ENCODE measurements around the gene METRN.

The METRN gene

DNA sequence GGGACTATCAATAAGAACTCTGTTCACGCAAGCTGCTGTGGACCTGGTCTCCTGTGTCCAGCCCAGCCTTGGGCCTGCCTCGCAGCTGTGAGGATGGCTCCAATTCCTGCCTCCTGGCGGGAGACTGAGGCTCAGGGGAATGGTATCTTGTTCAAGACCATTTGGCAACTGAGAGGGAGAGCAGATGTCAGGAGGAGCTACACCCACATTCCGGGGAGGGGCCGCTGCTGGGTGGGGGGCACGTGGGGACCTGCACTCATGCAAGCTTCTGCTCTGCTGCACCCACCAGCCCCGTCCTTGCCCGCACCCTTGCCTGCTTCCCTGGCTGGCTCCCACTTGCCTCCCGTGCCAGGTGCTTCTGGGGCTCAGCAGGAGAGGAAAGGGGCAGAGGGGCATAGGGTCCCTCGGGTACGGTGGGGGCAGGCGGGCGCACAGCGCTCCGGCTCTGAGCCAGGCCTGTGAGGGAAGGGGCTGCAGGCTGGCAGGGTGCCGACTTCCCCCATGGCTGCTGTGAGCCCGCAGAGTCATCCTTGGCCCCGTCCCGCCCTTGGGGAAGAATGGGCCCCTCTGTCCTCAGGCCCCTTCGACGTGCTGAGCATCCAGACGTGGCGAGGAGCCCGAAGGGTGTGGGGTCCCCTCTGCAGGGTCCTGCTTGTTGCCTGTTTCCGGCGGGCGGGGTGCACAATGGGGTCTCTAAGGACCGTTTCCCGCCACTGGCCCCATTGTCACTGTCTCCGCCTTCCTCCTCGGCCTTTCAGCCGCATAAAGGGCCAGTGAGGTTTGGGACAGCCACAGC lies 2.7 kb downstream of the METRN start:
- TF ChIP-seq SIN3A (IDR thresholded peaks at IDR 0.05; ENCODE audit: borderline replicate concordance, insufficient read depth, low read length) (no peak), POLR2AphosphoS5 (IDR thresholded peaks at IDR 0.05; ENCODE audit: low read depth, low read length) (no peak; the same call in 1 of the 2 replicates), FOXP2 (optimal IDR thresholded peaks at IDR 0.05; ENCODE audit: borderline replicate concordance, extremely low read depth, extremely low read length, insufficient read depth) (no peak), TAF1 (IDR thresholded peaks at IDR 0.05; ENCODE audit: borderline replicate concordance, insufficient read depth, low read length) (no peak)
- TF ChIP-seq, protein P1, sequence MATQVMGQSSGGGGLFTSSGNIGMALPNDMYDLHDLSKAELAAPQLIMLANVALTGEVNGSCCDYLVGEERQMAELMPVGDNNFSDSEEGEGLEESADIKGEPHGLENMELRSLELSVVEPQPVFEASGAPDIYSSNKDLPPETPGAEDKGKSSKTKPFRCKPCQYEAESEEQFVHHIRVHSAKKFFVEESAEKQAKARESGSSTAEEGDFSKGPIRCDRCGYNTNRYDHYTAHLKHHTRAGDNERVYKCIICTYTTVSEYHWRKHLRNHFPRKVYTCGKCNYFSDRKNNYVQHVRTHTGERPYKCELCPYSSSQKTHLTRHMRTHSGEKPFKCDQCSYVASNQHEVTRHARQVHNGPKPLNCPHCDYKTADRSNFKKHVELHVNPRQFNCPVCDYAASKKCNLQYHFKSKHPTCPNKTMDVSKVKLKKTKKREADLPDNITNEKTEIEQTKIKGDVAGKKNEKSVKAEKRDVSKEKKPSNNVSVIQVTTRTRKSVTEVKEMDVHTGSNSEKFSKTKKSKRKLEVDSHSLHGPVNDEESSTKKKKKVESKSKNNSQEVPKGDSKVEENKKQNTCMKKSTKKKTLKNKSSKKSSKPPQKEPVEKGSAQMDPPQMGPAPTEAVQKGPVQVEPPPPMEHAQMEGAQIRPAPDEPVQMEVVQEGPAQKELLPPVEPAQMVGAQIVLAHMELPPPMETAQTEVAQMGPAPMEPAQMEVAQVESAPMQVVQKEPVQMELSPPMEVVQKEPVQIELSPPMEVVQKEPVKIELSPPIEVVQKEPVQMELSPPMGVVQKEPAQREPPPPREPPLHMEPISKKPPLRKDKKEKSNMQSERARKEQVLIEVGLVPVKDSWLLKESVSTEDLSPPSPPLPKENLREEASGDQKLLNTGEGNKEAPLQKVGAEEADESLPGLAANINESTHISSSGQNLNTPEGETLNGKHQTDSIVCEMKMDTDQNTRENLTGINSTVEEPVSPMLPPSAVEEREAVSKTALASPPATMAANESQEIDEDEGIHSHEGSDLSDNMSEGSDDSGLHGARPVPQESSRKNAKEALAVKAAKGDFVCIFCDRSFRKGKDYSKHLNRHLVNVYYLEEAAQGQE (IDR thresholded peaks at IDR 0.05; ENCODE audit: insufficient read depth in 1 of 2, low read depth in 2 of 2, low read length in 2 of 2), result no peak

DNA sequence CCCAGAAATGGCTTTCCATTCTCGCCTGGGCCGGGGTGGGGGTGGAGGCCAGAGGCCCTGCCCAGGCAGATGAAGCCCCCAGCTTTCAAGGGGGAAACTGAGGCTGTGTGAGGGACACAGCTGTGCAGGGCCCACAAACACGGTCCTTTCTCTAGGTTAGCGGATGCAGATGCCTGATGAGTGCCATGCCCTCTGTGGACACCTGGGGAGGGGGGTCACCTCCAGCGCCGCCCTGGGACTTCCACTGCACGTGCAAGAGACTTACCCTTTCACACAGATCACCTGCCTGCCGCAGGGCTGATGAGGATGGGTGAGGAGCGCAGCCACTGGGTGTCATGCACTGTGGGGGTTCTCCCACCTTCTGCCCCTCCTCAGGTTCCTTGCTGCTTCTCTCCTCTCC lies 3.5 kb downstream of the METRN start:
- TF ChIP-seq SIN3A (IDR thresholded peaks at IDR 0.05; ENCODE audit: borderline replicate concordance, insufficient read depth, low read length), result no peak
- no peak for TF ChIP-seq POLR2AphosphoS5 (IDR thresholded peaks at IDR 0.05; ENCODE audit: low read depth, low read length)
- TF ChIP-seq, protein P1 (IDR thresholded peaks at IDR 0.05; ENCODE audit: insufficient read depth in 1 of 2, low read depth in 2 of 2, low read length in 2 of 2), result no peak
- no peak for TF ChIP-seq FOXP2 (optimal IDR thresholded peaks at IDR 0.05; ENCODE audit: borderline replicate concordance, extremely low read depth, extremely low read length, insufficient read depth)
- no peak for TF ChIP-seq TAF1 (IDR thresholded peaks at IDR 0.05; ENCODE audit: borderline replicate concordance, insufficient read depth, low read length)

DNA sequence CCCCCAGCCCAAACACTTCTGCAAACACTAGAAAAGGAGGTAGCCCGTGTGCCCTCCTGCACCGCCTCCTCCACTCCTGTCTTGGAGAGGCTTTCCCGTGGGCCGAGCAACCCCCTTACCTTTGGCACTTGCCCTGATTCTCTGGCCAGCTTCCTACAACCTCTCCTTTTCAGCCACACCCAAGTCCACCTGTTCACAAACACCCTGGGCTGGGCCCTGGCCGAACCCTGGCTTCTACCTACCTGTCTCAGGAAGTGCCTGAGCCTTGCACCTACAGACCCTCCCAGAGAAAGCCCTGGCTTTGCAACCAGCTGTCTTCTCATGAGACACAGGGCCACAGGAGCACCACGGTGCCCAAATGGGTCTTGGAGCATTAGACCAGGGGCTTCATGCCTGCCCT lies 4.0 kb downstream of the METRN start:
- TF ChIP-seq FOXP2 (optimal IDR thresholded peaks at IDR 0.05; ENCODE audit: borderline replicate concordance, extremely low read depth, extremely low read length, insufficient read depth), result no peak
- TF ChIP-seq TAF1 (IDR thresholded peaks at IDR 0.05; ENCODE audit: borderline replicate concordance, insufficient read depth, low read length), result no peak
- no peak for TF ChIP-seq SIN3A (IDR thresholded peaks at IDR 0.05; ENCODE audit: borderline replicate concordance, insufficient read depth, low read length)
- TF ChIP-seq, protein P1 (IDR thresholded peaks at IDR 0.05; ENCODE audit: insufficient read depth in 1 of 2, low read depth in 2 of 2, low read length in 2 of 2), result no peak

DNA sequence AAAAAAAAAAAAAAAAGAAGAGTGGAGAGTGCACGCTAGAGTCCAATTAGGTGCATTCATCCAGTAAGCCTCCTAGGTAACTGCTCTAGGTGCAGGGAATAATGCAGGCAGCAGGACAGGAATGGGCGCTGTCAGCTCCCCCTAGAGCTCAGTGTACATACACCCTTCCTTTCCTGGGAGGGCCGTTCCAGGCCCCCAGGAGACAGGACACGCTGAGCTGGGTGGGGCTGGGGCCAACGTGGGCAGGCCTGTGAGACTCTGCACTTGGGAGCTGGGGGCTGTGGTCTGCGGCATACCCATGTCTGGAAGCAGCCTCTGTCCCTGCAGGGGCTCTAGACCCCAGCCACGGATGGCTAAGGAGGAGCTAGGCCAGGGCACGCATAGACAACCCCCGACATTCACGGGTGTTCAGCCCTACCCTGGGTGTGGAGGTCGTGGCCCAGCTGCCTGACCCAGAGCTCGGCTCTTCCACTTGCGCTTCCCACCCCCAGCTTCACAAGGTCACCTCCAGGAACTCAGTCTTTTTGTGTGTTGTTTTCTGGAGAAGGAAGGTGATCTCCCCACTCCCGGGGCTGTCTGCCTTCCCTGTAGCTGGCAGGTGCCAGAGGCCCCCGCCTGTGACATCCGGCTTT lies 5.0 kb downstream of the METRN start:
- no peak for TF ChIP-seq FOXP2 (optimal IDR thresholded peaks at IDR 0.05; ENCODE audit: borderline replicate concordance, extremely low read depth, extremely low read length, insufficient read depth)
- TF ChIP-seq, protein P1 (IDR thresholded peaks at IDR 0.05; ENCODE audit: insufficient read depth in 1 of 2, low read depth in 2 of 2, low read length in 2 of 2), result 0 out of 4 replicates have a peak, but pooled peaks of 1 of the 2 experiments have one; percentile 7
- TF ChIP-seq SIN3A (IDR thresholded peaks at IDR 0.05; ENCODE audit: borderline replicate concordance, insufficient read depth, low read length), result no peak
- peak; percentile 61; the same call in 1 of the 2 replicates for TF ChIP-seq POLR2AphosphoS5 (IDR thresholded peaks at IDR 0.05; ENCODE audit: low read depth, low read length)
